GM12892 (cell line): Measurements from ENCODE around the gene LAIR2.

ENCODE experiments used
- DNase-seq: peaks from one replicate; pipeline ENCODE4 v3.0.0; 2011; ENCODE audit not compliant: insufficient read length
- FAIRE-seq: peaks from 2 replicates; lab custom pipeline; 2011; peaks lifted over from hg19 to GRCh38; lab: Jason Lieb, UNC
- POLR2A ChIP-seq: IDR thresholded peaks from 2 replicates; pipeline ENCODE4 v1.6.1; 2011; ENCODE audit warnings: low read depth, low read length, control low read depth
- POLR2AphosphoS5 ChIP-seq: IDR thresholded peaks from 2 replicates; pipeline ENCODE4 v1.6.1; 2011; ENCODE audit warnings: low read depth, low read length, control low read depth
- TAF1 ChIP-seq: IDR thresholded peaks from 2 replicates; pipeline ENCODE4 v1.6.1; 2011; ENCODE audit warnings: low read depth, mild to moderate bottlenecking, control low read depth, low read length, borderline replicate concordance

The LAIR2 gene

GRCh38 chr19:54556194-54556593 is 53.6 kb downstream of the LAIR2 start:
- DNase-seq (no peak), FAIRE-seq (peak; percentile 50)
- TF ChIP-seq TAF1 (no peak), POLR2A (no peak), POLR2AphosphoS5 (no peak)

DNA sequence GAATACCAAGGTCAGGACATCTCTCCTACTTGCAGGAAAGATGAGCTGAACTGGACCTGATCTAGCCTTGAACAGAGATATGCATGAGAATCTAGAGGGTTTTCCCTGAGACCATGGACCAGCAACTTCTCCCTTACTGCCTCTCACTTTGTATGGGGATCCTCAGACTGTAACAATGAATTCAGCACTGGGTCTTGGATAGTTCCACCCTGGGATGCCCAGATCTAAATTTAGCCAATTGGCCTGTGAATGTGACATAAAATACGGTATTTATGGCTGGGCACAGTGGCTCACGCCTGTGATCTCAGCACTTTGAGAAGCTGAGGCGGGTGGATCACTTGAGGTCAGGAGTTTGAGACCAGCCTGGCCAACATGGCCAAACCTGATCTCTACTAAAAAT is 55.7 kb downstream of the LAIR2 start:
- TF ChIP-seq POLR2A = no peak
- no peak for TF ChIP-seq POLR2AphosphoS5
- TF ChIP-seq TAF1 = no peak
- no peak for FAIRE-seq
- DNase-seq = no peak
